NCI-H2081 treated with DMSO at 0.1 percent for 48 hours (cell line): Measurements from ENCODE around the gene SRD5A3.

ENCODE experiments used
- DNase-seq: peaks from one replicate; lab custom pipeline; 2025; lab: John Stamatoyannopoulos, UW

Gene SRD5A3

DNA sequence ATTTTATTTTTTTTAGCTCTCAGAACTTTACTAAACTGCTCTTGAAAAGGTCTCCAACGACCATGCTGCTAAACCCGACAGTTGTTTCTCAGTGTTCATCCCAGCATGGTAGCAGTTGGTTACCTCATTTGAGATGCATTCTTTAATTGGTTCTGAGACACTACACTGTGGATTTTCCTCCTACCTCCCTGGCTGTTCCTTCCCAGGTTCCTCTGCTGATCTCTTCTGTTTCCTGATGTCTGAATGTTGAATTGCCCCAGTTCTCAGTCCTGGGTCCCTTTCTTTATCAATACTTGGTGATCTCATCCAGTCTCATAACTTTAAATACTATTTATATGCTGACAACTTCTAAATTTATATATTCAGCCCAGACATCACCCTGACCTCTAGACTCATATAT lies 30.7 kb downstream of the SRD5A3 start:
- DNase-seq: no peak

DNA sequence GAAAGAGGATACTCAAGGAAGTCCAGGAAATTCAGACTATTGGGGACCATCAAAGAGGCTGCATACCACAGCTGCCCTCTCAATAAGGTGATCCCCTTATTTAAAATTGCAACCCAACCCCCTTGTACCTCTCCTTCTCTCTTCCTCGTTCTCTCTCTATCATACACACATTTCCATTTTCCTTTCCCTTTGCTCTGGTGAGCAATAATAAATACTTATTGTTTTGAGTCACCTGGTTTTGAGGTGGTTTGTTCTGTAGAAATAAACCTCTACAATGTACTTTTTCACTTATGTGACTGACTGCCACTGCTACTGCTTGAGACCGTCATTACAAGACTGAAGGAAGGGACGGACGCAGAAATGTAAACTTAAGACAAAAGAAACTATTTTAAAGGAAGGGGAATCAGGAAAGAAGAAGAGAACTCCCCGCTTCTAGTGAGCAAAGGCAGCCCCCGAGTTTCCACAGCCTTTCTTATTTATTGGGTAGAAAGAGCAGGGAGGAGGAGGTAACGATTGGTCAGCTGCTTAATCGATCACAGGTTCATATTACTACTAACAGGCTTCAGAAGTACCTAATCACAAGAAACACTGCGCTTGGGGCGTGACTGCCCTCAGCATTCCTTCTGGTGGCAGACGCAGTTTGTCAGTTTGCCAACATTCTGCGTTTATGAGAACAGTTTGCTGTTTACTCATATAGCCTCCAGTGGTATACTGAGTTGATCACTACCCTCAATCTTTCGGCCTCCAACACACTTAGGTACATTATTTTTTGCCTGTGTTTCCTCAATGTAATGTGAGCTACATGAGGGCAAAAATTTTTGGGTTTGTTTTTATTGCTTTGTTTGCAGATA lies 32.8 kb downstream of the SRD5A3 start:
- DNase-seq: no peak

DNA sequence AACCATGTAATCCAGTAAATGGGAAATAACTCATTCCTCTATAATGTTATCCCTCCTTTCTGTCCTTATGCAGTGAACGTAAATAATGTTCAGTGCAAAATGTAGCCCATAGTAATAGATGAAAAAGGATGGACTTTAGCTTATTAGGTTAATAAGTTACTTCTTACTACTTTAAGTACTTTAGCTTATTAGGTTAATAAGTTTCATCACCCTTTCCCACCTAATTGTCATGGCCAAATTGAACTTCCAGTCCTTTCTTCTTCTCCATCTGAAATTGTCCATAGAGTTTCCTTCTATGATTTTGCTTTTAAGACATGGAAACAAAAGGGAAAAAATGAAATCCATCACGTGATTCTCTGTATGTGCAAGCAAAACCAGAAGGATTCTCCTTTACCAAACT lies 34.5 kb downstream of the SRD5A3 start:
- no peak for DNase-seq

DNA sequence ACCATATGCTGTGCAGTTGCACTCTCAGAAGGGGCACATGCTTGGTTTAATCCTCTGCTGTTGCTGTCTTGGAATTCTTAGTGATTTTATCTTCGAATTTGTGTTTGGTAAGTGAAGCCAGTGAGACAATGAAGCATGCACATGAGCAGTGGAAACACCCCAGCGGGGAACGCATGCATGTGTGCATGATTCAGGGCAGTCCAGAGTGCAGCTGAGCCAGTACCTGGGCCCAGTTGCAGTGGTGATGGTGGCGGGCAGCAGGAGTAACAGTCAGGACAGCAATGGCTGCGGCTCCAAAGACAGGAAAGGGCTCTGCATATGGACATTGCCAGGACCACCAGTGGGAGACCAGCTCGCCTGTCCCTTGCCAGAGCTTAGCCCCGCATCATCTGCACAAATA lies 35.5 kb downstream of the SRD5A3 start:
- DNase-seq: no peak

DNA sequence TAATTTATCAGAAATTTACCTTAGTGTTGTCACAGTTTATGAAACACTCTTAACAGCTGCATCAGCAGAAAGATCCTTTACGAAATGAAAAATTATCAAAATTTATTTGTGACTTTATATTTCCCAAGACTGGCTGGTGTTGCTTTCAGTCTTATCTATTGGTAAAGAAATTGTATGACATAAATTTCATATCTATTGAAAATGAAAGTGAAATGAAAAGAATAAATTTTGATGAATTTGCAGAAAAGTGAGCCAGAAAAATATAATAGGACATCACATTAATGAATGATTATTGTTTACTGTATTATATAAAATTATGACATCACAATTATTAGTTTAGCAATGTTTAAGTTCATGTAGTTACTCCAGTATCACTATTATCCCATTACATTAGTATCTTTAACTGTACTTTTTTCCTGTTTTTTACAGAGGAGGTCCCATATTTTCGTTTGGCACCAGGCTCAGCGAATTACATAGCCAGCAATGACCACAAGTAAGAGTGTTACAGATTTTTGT lies 36.5 kb downstream of the SRD5A3 start:
- no peak for DNase-seq

DNA sequence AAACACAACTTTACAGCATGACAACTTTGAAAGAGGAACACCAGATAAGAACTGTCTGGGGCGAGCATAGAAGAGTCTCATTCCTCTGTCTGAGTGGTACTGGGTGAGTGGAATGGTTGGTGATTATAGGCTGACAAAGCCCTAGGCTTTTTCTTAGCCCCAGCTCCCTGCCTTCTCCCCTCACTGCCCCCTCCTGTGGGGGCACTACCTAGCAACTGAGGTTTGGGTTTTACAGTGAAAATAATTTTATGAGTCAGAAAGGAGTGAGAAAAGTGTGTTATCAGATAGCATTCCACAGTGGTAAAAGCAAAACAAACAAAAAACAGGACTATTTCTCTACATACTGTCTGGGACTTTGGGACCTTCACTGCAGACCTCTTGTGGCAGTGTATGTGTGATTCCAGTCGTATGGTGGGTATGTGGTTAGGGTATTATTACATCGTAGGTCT lies 39.2 kb downstream of the SRD5A3 start:
- no peak for DNase-seq

DNA sequence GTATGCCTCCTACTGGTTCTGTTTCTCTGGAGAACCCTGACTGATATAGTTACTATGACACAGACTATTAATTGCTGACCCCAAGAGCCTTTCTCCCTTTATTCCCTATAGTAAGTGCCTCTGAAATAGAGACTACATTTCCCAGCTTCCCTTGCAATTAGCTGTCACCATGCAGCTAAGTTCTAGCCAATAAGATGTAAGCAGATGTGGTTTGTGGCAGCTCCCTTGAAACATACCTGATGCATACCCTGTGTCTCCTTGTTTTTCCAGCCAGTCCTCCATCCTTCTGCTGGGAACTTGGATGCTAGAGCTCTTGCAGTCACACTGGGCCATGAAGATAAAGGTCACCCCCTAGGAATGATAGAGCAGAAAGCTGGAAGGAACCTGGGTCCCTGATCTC lies 40.0 kb downstream of the SRD5A3 start:
- DNase-seq: no peak

DNA sequence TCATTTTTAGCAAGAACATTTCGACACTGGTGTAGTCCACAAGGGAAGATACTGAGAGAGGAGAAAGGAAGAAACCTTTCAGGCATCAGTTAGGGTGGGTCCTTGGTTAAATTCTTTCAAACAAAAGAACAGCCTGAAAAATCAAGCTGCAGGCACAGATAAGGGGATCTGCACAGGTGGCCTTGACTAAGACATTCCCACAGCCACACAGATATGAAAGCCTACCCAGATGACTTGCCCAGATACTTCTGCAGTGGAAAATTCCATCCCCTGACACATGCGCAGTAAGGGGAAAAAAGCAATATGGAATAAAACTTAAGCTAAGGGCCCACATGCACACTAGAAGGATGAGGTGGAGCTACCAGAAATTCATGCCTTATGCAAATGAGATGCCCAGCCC lies 40.8 kb downstream of the SRD5A3 start:
- no peak for DNase-seq

DNA sequence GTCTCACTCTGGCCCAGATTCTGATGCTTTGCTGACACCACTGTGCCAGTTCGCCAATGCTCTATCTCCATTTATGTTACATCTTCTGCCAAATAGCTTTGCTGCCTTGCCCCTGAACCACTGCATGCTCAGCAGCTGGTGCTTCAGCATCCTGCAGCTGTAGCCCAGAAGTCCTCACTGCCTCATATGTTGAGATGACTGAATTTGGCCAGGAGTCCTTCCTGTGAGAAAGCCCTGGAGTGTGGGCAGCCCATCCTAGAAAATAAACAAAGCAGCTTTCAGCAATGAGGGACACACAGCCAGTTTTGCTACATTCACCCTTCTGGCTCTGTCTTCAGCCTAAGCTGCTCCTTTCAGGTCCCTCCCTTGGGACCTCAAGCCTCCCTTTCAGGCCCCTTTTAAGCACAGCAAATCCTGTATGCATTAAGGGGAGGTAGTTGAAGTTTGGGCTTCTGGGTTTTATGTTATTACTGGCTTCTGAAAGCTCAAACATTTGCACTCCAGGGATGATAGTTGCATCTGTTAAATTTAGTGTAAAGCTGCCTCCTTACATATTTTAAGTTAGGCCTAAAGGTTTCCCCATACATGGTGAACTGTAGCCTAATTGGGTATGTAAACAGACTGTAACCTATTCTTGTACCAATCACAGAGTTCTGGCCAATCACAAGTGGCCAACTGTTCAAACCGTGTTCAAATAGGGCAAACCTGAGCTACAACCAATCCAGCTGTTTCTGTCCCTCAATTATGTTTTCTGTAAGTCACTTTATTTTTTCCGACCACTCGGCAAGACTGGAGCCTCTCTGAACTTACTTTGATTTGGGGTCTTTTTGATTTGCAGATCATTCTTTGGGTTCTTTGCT lies 47.6 kb downstream of the SRD5A3 start:
- no peak for DNase-seq

DNA sequence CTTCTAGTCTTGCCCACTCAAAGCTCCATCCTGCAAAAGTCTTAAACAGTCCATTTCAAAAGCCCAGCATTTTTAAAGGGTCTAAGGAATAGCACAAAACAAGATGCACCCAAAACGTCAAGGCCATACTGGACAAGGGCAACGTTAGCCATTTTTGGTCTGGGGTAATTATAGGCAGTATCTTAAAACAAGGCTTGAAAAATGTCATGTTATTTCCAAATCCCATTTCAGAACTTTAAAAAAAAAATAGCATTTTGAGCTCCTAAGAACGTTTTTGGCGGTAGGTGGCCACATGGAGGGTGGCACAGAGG lies 49.1 kb downstream of the SRD5A3 start:
- no peak for DNase-seq

DNA sequence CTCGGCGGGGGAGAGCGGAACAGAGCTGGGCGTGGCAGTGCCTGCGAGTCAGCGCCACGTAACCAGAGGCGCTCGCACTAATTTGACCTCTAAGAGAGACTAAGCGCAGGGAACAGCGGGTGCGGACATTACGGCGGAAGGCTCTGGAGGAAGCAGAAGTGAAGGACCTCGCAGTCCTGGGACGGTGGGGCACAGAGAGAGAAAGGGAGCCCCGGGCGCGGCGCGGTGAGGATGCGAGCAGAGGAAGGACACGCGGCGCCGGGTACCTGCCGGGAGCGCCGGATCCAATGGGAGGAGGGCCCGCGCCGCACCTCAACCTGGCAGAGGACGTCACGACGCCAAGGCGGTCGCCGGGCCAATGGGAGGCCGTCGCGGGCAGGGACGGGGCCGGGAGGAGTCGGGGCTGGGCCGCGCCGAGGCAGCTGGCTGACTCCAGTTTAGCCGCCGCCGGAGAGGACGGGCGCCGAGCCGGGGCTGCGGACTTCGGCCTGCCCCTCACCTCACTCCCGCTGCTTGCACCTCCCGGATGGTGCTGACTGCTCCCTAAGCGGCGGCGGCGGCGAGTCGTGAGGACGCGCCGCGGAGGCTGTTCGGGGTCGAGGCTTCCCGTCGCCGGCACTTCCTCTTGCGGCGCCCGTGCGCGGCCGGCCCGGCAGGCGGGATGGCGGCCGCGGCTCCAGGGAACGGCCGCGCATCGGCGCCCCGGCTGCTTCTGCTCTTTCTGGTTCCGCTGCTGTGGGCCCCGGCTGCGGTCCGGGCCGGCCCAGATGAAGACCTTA lies 49.7 kb downstream of the SRD5A3 start, which contains the start of gene TMEM165:
Gene TMEM165, plus strand, starts transcription at position 429 of the 779 bp plus-strand sequence. Its CDS starts 233 bp downstream, at position 662.
- DNase-seq: peak; percentile 43

DNA sequence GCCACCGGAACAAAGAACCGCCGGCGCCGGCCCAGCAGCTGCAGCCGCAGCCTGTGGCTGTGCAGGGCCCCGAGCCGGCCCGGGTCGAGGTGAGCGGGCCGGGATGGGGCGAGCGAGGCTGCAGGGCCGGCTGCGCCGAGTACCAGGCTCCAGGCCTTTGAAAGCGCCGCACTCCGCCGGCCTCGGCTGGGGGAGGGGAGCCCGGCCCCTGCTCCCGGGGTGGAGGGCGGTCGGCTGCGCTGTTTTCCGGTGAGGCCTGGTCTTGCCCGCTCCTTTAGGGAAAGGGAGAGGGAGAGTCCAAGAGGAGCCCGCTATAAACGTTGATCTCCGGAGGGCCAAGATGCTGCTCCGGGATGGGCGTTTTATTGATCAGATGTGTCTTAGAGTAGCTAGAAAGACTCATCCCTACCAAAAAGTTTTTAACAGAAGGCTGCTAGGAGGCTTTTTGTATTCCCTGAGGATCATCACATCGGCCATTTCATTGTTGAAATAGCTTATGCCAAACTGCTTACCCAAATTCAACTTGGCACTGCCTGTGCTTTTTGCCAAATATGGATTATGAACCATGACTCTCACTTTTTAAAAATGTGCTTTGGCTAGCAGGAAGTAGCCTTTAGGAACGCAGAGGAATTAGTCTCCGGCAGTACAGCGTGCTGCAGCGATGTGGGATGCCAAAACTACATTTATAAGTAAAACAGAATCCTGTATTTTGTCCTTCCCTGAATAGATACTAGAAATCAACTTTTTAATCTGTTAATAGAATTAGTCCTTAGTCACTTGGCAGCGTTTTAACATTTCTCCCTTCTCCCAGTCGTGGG lies 50.5 kb downstream of the SRD5A3 start:
- DNase-seq: no peak

DNA sequence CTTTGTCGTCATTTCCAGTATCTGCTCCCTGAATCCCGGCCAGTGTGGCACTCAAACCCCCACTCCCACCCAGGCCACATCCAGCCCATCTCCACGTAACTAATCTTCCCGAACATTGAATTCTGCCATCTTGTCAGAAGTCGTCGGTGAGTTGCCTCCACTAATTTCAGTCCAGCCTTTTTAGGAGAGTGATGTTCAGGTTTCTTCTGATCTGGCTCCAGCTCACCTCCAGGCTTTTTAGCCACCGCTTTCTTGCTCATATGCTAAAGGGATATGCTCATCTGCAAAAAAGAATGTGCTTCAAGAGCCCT lies 51.0 kb downstream of the SRD5A3 start:
- no peak for DNase-seq

DNA sequence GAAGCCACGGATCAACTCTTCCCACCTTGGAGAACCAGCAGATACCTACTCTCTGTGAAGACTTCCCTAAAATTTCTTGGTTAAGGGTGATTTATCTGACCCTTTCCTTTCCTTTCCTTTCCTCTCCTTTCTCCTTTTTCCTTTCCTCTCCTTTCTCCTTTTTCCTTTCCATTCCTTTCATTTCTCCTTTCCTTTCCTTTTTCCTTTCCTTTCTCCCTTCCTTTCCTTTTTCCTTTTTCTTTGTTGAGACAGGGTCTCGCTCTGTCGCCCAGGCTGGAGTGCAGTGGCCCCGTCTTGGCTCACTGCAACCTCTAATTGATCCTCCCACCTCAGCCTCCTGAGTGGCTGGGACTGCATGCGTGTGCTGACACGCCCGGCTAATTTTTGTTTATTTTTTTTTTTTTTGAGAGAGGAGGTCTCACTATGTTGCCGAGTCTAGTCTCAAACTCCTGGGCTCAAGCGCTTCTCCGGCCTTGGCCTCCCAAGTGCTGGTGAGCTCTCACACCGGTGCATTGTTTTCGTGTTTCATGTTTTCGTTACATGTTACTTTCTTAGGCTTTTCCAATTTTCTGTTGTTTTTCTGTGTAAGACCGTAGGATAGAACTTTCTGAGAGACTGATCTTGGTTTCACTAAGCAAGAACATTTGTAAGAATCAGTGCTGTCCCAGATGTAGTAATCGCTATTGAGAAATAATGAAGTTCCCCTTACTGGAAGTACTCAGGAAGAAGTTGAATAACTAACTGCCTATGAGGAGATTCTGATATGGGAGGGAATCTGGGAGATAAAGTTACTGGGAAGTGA lies 51.7 kb downstream of the SRD5A3 start:
- no peak for DNase-seq

DNA sequence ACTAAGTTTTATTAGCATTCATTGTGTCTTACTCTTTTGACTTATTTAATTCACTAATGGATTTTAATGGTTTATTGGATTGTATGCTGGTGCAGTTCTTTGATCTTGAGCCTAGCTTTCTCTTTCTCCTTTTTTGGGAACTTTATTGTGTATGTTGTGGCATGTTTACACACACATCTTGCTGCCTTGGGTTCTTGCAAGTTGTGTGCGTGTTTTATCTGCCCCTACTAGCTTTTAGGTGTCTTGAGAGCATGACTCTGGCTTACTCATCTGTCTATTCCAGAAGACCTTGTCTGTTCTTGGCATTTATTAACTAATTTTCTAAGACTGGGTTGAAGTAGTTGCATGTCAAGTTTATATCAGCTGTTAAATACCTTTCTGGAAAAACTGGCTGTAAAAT lies 52.4 kb downstream of the SRD5A3 start:
- no peak for DNase-seq

DNA sequence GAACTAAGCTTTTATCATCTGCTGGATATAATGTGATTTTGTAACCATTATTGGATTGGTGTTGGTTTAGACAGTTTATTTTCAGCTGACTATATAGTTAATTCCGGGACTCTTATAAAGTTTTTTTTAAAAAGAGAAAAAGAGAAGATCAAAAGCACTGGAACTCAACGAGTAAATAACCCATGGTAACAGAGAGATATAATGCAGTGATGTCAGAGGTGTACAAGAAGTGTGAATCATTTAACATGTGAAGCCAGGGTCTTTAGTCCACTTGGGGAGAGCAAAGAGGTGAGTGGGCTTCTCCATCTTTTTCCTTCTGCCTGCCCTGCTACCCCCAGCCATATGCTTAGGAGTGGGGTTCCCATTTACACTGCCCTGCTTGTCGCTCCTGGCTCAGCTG lies 52.9 kb downstream of the SRD5A3 start:
- no peak for DNase-seq

DNA sequence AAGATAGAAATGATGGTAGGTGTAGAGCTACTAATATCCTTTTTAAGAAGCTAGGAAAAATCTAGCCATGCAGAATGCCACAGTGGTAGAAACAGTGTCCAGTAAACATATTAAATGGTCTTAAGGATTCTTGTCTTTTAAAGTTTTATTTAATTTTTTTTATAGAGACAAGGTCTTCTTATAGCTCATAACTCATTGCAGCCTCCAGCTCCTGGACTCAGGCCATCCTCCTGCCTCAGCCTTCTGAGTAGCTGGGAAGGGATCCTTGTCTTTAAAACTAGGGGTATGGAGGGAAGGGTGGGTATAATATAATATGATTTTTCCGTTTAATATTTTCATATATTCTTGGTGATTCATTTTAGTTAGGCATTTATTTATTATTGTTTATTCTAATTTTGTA lies 53.5 kb downstream of the SRD5A3 start:
- no peak for DNase-seq

DNA sequence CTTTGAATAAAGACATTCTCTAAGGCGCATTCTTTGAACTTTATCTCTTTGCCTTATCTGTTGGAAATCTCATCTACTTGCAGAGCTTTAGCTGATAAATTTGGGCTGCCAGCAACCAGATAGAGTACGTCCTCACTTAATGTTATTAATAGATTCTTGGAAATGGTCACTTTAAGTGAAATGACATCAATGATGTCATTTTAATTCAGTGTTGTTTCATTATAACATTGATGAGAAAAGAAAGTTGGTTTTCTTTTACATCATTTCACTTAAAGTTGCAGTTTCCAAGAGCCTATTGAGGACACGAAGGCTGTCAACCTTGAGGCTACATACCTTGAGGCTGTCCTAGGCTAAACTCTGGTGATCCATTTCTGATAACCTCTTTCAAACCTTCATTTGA lies 59.0 kb downstream of the SRD5A3 start:
- DNase-seq: no peak

DNA sequence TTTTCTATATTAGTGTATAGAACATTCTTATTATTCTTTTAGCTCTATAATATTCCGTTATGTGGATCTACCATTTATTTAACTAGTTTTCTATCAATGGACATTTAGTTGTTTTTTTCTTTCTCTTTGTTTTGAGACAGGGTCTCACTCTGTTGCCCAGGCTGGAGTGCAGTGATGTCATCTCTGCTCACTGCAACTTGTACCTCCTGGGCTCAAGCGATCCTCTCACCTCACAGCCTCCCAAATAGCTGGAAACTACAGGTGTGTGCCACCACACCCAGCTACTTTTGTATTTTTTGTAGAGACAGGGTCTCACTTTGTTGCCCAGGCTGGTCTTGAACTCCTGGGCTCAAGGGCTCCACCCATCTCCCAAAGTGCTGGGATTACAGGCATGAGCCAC lies 60.5 kb downstream of the SRD5A3 start:
- no peak for DNase-seq

DNA sequence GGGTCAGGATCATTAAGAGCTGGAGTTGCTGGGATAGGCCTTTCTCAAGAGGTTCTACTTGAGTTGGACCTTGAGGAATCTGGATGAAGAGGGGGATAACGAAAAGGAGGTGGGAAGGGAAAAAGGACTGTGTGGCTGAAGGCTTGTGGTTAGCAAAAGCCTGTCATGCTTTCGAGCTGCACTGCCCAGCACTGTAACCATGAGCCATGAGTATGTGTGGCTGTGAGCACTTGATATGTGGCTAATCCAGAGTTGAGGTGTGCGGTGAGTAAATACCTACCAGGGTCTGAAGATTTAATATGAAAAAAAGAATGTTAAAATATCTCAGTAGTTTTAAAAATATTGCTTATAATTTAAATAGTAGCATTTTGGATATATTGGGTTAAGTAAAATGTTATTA lies 61.1 kb downstream of the SRD5A3 start:
- DNase-seq: no peak

DNA sequence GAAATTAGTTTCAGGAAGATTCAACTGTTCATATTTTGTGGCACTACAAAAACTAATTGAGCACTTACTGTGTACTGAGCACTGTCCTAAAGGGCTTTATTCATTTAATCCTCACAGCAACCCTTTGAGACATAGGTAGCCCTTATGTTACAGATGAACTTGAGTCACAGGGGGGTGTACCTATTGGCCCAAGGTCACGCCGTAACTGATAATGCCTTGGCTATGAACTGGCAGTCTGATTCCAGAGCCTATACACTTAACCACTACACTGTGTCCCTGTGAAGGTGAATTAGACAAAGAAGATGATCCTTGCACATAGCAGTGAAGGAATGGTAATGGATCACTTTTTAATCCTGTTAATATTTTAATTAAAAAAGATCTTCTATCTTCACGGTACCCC lies 61.7 kb downstream of the SRD5A3 start:
- no peak for DNase-seq
